ENCODE data around the gene SEZ6L2. TPM values are rescaled to one million over a fixed set of nuclear protein-coding genes. Genes with fewer than 3 reads are reported as not detected.

SEZ6L2 gene
- total RNA-seq, 1 experiment from 2014 or later: 70.7 TPM

GRCh38 chr16:29906520-29907244 is 7.3 kb upstream of the SEZ6L2 start:
- Histone ChIP-seq H3K27me3 (ENCODE audit: control insufficient read depth, insufficient read depth, low read length) (no peaks in the 10 kb centered on the region), H3K4me1 (ENCODE audit: control insufficient read depth, insufficient read depth, low read length) (no peaks in the 10 kb centered on the region), H3K9me3 (ENCODE audit: control insufficient read depth, insufficient read depth, low read depth, low read length) (no peaks in the 10 kb centered on the region), H3K36me3 (ENCODE audit: control insufficient read depth, insufficient read depth, low read length) (no peaks in the 10 kb centered on the region), H3K4me3 (ENCODE audit: low read depth in 2 of 2, low read length in 2 of 2) (no peak overlapping the region), H3K27ac (ENCODE audit: low read length) (no peak overlapping the region)
- TSS peak; percentile 42 for BruUV-seq (replicated peaks)
- intact Hi-C loops (cut with micrococcal nuclease; ENCODE audit: unreplicated experiment): no loop called here
- ChIA-PET CTCF (no interaction called here), POLR2A (interaction anchor here (0.6 kb wide), 1 partner anchor 19 kb away, joined by 6 read pairs; no protein-coding TSS in a partner anchor)
- in situ Hi-C loops (cut with HindIII; ENCODE audit: low pct_unique_long_range_greater_than_20kb, low sequenced_read_pairs): no loop called here
- ATAC-seq (peak; percentile 55), DNase-seq (ENCODE audit: low read depth, low spot score) (no peak)
- TF ChIP-seq TCF7L2 (IDR thresholded peaks at IDR 0.05; ENCODE audit: low read depth, low read length): no peak
- TF ChIP-seq SIN3A (IDR thresholded peaks at IDR 0.05; ENCODE audit: borderline replicate concordance, insufficient read depth, low read depth, low read length): no peak
- TF ChIP-seq POLR2AphosphoS5 (IDR thresholded peaks at IDR 0.05; ENCODE audit: low read depth, low read length): 0 out of 2 replicates have a peak, but pooled peaks have one; percentile 52
- TF ChIP-seq REST (IDR thresholded peaks at IDR 0.05; ENCODE audit: insufficient read depth in 1 of 2, low read depth in 2 of 2, low read length in 1 of 2): no peak

DNA sequence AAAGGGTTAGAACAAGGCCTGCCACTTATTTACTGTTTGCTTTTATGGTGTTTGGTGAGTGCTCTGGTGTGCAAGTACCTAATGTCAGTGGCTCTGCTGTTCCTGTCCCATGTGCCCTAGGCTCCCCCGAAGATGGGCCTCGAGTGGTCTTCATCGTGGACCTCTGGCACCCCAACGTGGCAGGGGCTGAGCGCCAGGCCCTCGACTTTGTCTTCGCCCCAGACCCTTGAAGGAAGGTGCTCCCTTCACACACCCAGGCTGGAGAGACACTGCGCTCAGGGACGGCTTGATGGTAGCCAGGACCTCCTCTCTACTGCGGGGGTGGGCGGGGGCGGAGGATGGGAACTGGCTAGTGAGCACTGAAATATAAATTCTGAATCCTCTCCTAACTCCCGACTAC is 6.3 kb upstream of the SEZ6L2 start:
- DNase-seq (ENCODE audit: low read depth, low spot score) (no peak), ATAC-seq (no peak)
- H3K36me3 ChIP-seq (ENCODE audit: control insufficient read depth, insufficient read depth, low read length): no peaks in the 10 kb centered on the region
- H3K4me3 ChIP-seq (ENCODE audit: low read depth in 2 of 2, low read length in 2 of 2): no peak overlapping the region
- in situ Hi-C loops (cut with HindIII; ENCODE audit: low pct_unique_long_range_greater_than_20kb, low sequenced_read_pairs) (no loop called here), intact Hi-C loops (cut with micrococcal nuclease; ENCODE audit: unreplicated experiment) (no loop called here)
- no peaks in the 10 kb centered on the region for H3K4me1 ChIP-seq (ENCODE audit: control insufficient read depth, insufficient read depth, low read length)
- no peak overlapping the region for H3K27ac ChIP-seq (ENCODE audit: low read length)
- no peaks in the 10 kb centered on the region for H3K9me3 ChIP-seq (ENCODE audit: control insufficient read depth, insufficient read depth, low read depth, low read length)
- CTCF ChIA-PET: no interaction called here
- H3K27me3 ChIP-seq (ENCODE audit: control insufficient read depth, insufficient read depth, low read length): no peaks in the 10 kb centered on the region
- TF ChIP-seq TCF7L2 (IDR thresholded peaks at IDR 0.05; ENCODE audit: low read depth, low read length) (no peak), POLR2AphosphoS5 (IDR thresholded peaks at IDR 0.05; ENCODE audit: low read depth, low read length) (no peak), REST (IDR thresholded peaks at IDR 0.05; ENCODE audit: insufficient read depth in 1 of 2, low read depth in 2 of 2, low read length in 1 of 2) (no peak), SIN3A (IDR thresholded peaks at IDR 0.05; ENCODE audit: borderline replicate concordance, insufficient read depth, low read depth, low read length) (no peak)
- TF ChIP-seq, protein P1, sequence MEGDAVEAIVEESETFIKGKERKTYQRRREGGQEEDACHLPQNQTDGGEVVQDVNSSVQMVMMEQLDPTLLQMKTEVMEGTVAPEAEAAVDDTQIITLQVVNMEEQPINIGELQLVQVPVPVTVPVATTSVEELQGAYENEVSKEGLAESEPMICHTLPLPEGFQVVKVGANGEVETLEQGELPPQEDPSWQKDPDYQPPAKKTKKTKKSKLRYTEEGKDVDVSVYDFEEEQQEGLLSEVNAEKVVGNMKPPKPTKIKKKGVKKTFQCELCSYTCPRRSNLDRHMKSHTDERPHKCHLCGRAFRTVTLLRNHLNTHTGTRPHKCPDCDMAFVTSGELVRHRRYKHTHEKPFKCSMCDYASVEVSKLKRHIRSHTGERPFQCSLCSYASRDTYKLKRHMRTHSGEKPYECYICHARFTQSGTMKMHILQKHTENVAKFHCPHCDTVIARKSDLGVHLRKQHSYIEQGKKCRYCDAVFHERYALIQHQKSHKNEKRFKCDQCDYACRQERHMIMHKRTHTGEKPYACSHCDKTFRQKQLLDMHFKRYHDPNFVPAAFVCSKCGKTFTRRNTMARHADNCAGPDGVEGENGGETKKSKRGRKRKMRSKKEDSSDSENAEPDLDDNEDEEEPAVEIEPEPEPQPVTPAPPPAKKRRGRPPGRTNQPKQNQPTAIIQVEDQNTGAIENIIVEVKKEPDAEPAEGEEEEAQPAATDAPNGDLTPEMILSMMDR (IDR thresholded peaks at IDR 0.05): no peak
- POLR2A ChIA-PET: no interaction called here
- no TSS peak for BruUV-seq (replicated peaks)
